ENCODE measurements around the gene PIK3CA. TPM values are rescaled to one million over a fixed set of nuclear protein-coding genes. Genes with fewer than 3 reads are reported as not detected.
"Not testable (repeated sequence)": the region's sequence is repeated elsewhere in the genome, so short reads cannot be mapped to it uniquely, and the experiment has no call there.

Gene PIK3CA
- 10 to 100 TPM; 20.7 to 35.3 (median 32.5) TPM for polyA plus RNA-seq (ENCODE audit: insufficient read depth in 1 of 5, insufficient read length in 5 of 5, low replicate concordance in 1 of 5)
- long read RNA-seq, donor 1, full-length matches to known transcripts, result 7 of 19 reads
- long read RNA-seq, donor 1, partial matches to known transcripts, result 7 of 19 reads
- long read RNA-seq, donor 1, other reads (novel, unspliced or antisense), result 5 of 19 reads
- long read RNA-seq, donor 2, full-length matches to known transcripts, result 2 of 2 reads
- long read RNA-seq, donor 2, partial matches to known transcripts, result 0 of 2 reads
- long read RNA-seq, donor 2, other reads (novel, unspliced or antisense), result 0 of 2 reads
- long read RNA-seq, donor 3, full-length matches to known transcripts, result 2 of 2 reads
- long read RNA-seq, donor 3, partial matches to known transcripts, result 0 of 2 reads
- long read RNA-seq, donor 3, other reads (novel, unspliced or antisense), result 0 of 2 reads
- long read RNA-seq, donor 4, full-length matches to known transcripts, result 2 of 2 reads
- long read RNA-seq, donor 4, partial matches to known transcripts, result 0 of 2 reads
- long read RNA-seq, donor 4, other reads (novel, unspliced or antisense), result 0 of 2 reads
- long read RNA-seq, donor 5, full-length matches to known transcripts, result 3 of 10 reads
- long read RNA-seq, donor 5, partial matches to known transcripts, result 7 of 10 reads
- long read RNA-seq, donor 5, other reads (novel, unspliced or antisense), result 0 of 10 reads
- long read RNA-seq, donor 6, full-length matches to known transcripts, result 7 of 7 reads
- long read RNA-seq, donor 6, partial matches to known transcripts, result 0 of 7 reads
- long read RNA-seq, donor 6, other reads (novel, unspliced or antisense), result 0 of 7 reads
- long read RNA-seq, donor 7, full-length matches to known transcripts, result 3 of 3 reads
- long read RNA-seq, donor 7, partial matches to known transcripts, result 0 of 3 reads
- long read RNA-seq, donor 7, other reads (novel, unspliced or antisense), result 0 of 3 reads
- long read RNA-seq, donor 8, result 0 reads

DNA sequence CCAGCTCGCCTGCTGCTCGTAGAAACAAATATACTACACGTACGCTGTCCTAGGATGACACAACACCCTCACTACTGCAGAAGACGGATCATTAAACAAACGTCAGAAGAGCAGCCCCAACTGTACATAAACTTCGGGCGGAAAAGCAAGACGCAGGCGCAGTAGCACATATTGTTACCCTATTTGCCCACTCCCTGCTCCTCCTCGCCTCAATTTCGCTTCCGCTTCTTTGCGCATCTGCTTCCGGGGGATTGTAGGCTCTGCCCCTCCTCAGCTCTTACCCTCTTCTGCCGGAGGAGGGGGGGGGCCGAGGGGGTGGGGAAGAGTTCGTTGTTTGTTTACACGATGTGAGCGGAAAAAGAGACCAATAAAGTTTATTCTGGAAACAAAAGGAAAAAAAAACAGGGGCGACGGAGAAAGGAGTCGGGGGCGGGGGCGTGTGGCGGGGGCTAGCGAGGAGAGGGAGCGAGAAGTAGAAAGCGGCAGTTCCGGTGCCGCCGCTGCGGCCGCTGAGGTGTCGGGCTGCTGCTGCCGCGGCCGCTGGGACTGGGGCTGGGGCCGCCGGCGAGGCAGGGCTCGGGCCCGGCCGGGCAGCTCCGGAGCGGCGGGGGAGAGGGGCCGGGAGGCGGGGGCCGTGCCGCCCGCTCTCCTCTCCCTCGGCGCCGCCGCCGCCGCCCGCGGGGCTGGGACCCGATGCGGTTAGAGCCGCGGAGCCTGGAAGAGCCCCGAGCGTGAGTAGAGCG is at the start of gene PIK3CA:
Gene PIK3CA, plus strand, starts transcription at position 485 of the 743 bp plus-strand sequence. CDS start 50,469 bp downstream, outside the sequence.
- DNase-seq, result peak; percentile 97 to 99

GRCh38 chr3:179098388-179099077 is 49.6 kb upstream of the PIK3CA start:
- DNase-seq, result no peak

- no peak for DNase-seq
Measured at GRCh38 chr3:179100652-179101051, 47.5 kb upstream of the PIK3CA start.

GRCh38 chr3:179105881-179106280 is 42.3 kb upstream of the PIK3CA start:
- no peak for DNase-seq

- DNase-seq, result no peak
Measured at GRCh38 chr3:179107617-179108016, 40.5 kb upstream of the PIK3CA start.

DNA sequence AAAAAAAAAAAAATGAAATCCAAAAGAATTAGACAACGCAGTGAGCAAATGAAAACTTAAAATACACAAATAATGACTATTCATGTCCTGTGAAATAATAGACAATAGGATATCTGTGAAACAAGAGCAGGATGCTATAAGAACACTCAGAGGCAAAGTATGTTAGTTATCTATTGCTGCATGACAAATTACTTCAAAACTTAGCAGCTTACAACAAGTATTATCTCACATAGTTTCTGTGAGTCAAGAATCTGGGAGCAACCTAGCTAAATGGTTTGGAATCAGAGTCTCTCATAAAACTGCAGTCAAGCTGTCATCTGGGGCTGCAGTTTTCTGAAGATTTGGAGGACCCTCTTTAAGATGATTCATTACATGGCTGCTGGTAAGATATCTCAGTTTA is 40.1 kb upstream of the PIK3CA start:
- no peak for DNase-seq

DNA sequence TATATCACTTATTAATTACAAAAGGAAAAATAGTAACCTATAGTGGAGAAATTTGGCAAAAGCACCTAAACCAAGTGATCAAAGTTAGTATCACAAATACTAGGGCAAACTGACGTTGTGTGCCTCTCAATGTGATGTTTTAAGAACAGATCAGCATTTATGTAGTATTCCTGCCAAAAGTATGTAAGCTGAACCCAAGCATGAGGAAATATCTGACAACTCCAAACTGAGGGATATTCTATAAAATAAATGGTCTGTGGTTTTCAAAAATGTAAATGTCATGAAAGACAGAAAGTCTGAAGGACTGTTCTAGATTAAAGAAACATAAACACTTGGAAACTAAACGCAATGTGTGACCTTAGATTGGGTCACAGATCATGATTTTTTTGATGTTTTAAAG is 34.3 kb upstream of the PIK3CA start:
- no peak for DNase-seq

GRCh38 chr3:179115444-179115843 is 32.7 kb upstream of the PIK3CA start:
- DNase-seq, result not testable (repeated sequence)

DNA sequence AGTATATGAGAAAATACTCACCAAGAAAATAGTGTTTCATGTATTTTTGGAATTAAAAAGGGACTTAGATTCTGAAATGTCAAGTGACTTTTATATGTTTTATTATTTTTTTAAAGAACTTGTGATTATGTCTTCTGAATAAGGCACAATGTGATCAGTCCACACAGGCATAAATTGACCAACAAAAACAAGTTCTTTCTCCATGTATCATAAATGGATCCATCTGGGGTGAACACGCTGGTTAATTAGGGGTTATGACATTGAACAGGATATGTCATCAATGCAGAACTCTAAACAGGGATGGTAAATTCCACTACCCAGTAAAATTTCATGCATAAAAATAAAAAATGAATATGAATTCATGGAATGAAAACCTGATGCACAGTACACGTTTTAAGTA is 31.3 kb upstream of the PIK3CA start:
- DNase-seq, result no peak

DNA sequence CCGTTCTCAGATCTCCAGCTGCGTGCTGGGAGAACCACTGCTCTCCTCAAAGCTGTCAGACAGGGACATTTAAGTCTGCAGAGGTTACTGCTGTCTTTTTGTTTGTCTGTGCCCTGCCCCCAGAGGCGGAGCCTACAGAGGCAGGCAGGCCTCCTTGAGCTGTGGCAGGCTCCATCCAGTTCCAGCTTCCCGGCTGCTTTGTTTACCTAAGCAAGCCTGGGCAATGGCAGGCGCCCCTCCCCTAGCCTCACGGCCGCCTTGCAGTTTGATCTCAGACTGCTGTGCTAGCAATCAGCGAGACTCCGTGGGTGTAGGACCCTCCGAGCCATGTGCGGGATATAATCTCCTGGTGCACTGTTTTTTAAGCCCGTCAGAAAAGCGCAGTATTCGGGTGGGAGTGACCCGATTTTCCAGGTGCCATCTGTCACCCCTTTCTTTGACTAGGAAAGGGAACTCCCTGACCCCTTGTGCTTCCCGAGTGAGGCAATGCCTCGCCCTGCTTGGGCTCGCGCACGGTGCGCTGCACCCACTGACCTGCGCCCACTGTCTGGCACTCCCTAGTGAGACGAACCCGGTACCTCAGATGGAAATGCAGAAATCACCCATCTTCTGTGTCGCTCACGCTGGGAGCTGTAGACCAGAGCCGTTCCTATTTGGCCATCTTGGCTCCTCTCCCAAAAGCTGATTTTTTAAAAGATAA is 15.8 kb upstream of the PIK3CA start:
- DNase-seq, result not testable (repeated sequence)

- no peak for DNase-seq
Measured at GRCh38 chr3:179133575-179133974, 14.6 kb upstream of the PIK3CA start.

GRCh38 chr3:179136195-179136594 is 12.0 kb upstream of the PIK3CA start:
- DNase-seq, result no peak

DNA sequence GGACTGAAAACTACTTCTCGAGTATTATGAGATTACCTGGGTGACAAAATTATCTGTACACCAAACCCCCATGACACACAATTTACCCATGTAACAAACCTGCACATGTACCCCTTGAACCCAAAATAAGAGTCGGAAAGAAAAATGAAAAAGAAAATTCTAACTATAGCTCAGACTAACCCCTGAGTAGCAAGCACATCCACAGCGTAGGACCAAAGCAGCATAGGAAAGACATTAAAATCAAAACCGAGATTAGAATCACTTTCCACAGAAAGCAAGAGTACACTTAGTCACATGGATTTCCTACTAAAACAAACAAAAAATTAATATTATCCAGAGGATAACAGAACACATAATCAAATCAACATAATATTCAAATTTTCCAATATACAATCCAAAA is 6.3 kb upstream of the PIK3CA start:
- DNase-seq, result no peak

DNA sequence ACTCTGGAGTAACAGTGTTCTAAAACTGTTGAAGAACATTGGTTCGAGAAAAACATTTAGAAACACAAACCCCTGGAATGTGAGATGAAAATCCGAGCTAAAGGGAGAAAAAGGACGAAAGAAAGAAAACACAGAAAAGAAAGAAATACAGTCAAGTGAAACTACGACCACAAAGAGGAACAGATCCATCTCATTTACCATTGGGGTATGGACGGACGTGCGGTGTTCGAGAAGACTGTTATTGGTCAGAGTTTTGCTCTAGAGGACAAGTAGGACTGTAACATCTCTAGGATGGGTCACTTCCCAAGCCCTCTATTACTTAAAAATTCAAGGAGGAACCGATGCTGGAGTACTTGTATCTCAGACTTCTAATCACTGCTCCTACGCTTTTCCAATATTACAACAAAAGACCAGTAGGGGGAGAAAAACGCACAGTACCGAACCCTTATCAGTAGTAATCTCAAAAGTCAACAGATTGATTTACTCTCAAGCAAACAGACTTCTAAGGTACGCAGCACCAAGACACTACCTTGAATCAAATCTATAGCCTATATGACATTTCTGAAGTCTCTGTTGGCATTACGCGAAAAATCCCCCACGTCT is 1.1 kb upstream of the PIK3CA start:
- peak; percentile 71 to 78 for DNase-seq

DNA sequence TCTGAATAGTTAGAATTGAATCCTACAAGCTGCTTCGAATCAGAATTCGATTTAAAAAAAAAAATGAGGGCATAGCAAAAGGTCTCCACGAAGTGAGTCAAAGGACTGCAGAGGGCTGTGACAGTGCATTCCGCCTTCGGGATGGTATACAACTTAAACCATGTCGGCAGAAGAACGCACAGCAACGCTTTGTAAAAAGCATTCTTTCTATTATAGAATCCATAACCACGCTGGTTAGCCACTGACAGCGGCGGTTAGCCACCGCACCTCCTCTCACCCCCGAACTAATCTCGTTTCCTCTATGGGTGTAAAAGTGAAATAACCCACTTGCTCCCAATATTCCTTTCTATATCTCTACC is 664 bp upstream of the PIK3CA start:
- DNase-seq, result no peak

DNA sequence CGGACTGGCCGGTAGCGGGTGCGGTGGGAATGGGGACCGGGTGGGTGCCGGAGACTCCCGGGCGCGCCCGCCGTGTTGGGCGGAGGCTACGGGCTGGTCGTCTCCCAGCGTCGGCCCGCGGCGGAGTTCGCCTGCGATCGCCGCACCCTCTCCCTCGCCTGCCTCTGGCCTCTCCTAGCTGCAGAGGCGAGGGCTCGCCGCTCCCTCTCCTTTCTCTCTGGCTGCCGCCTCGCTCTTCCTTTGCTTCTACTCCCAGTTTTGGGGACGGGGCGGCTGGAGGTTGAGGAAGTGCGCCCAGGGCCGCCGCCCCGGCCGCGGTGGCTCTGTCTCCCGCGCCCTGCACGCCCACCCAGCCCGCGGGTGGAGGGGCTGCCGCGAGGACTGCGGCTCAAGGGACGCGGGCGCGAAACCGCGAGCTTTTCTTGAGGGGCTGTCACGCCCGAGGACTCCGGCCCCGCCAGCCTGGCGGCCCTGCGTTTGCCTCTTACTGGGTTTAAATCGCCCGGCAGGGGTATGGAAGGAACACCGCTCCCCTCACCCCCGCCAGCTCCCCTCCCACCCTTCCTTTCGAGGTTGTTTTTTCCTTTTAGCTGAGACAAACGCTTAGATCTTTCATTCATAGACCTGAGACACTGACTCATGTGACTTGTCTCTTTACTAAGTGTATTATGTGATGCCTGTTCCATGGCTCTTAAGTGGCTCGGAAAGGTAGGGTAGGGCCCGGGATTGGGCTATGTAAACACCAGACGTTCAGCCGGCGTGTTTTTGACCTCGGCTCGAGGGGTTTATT is 654 bp downstream of the PIK3CA start:
- peak; percentile 45 to 47 for DNase-seq

- no peak for DNase-seq
Measured at GRCh38 chr3:179149406-179149867, 1.3 kb downstream of the PIK3CA start.

GRCh38 chr3:179149951-179150350 is 1.8 kb downstream of the PIK3CA start:
- DNase-seq, result no peak

GRCh38 chr3:179150610-179151009 is 2.5 kb downstream of the PIK3CA start:
- no peak for DNase-seq
